Activated CD4-positive, CD25-positive, alpha-beta regulatory T cell (primary cell): ENCODE measurements around the gene PRR29.
A peak's percentile ranks its signal among the peaks of the same experiment; 100 is the strongest.

ENCODE experiments used
- DNase-seq, 4 experiments: peaks; one replicate each; lab custom pipeline; 2025; lab: John Stamatoyannopoulos, UW

Gene PRR29

GRCh38 chr17:63998050-63998720 lies at the start of gene PRR29:
Gene PRR29 (plus strand): TSS chr17:63998351. CDS start chr17:63998365, 14 bp downstream.
- peak; percentile 49 to 62 (median 56) for DNase-seq

GRCh38 chr17:63948521-63948920 lies 49.6 kb upstream of the PRR29 start:
- no peak for DNase-seq

- DNase-seq = no peak
Measured at GRCh38 chr17:63949576-63950250, 48.4 kb upstream of the PRR29 start.

GRCh38 chr17:63950940-63951907 lies 46.9 kb upstream of the PRR29 start:
- DNase-seq = peak in 1 of 4 experiments; percentile 10

- DNase-seq = no peak
Measured at GRCh38 chr17:63954402-63955063, 43.6 kb upstream of the PRR29 start.

- DNase-seq = no peak
Measured at GRCh38 chr17:63955232-63955631, 42.9 kb upstream of the PRR29 start.

GRCh38 chr17:63955791-63956190 lies 42.4 kb upstream of the PRR29 start:
- no peak for DNase-seq

GRCh38 chr17:63956296-63956920 lies 41.7 kb upstream of the PRR29 start:
- no peak for DNase-seq

- no peak for DNase-seq
Measured at GRCh38 chr17:63960006-63960405, 38.1 kb upstream of the PRR29 start.

GRCh38 chr17:63960430-63960829 lies 37.7 kb upstream of the PRR29 start:
- no peak for DNase-seq

GRCh38 chr17:63961355-63962212 lies 36.6 kb upstream of the PRR29 start:
- DNase-seq = peak in 2 of 4 experiments; percentile 15 to 21

- DNase-seq = no peak
Measured at GRCh38 chr17:63962298-63962744, 35.8 kb upstream of the PRR29 start.

- DNase-seq = no peak
Measured at GRCh38 chr17:63963123-63963522, 35.0 kb upstream of the PRR29 start.

- DNase-seq = no peak
Measured at GRCh38 chr17:63966646-63967264, 31.4 kb upstream of the PRR29 start.

- no peak for DNase-seq
Measured at GRCh38 chr17:63967953-63968352, 30.2 kb upstream of the PRR29 start.

- no peak for DNase-seq
Measured at GRCh38 chr17:63969278-63969677, 28.9 kb upstream of the PRR29 start.

GRCh38 chr17:63972796-63973195 lies 25.4 kb upstream of the PRR29 start, which contains the start of gene SCN4A:
Gene SCN4A (minus strand): TSS chr17:63972918. CDS start chr17:63972841, 77 bp downstream.
- DNase-seq = no peak

- no peak for DNase-seq
Measured at GRCh38 chr17:63973247-63973646, 24.9 kb upstream of the PRR29 start.

- DNase-seq = no peak
Measured at GRCh38 chr17:63973930-63974593, 24.1 kb upstream of the PRR29 start.
